ENCODE measurements around the gene RELT. TPM values are rescaled to one million over a fixed set of nuclear protein-coding genes. Genes with fewer than 3 reads are reported as not detected.
"Not testable (repeated sequence)": the region's sequence is repeated elsewhere in the genome, so short reads cannot be mapped to it uniquely, and the experiment has no call there.

RELT gene
- total and polyA plus RNA-seq, 2 of the 13 experiments (the other 11 are each of a cell fraction or from before 2014, with no cell fraction given): 2.5 to 4.7 TPM

DNA sequence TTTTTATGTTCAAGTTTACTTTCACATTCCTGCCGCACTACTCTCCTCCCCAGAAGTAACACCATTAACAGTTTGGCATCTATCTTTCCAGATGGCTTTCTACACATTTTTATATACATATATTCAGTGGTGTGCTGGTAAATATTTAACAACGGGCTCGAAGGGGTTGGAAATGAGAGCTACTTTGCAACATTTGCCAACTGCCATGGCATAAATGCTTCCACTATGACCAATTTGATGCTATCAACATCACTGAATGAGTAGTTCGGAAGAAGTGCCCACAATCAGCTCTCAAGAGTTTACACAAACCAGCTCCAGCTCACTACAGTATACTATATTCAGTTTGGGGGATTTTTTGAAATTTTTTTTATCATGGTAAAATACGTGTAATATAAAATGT, 55.2 kb downstream of the RELT start:
- Histone ChIP-seq H3K27ac (ENCODE audit: extremely low read length, insufficient read depth, low read length) (no peak overlapping the region), H3K4me2 (ENCODE audit: low read depth, low read length) (no peak overlapping the region), H3K4me1 (ENCODE audit: insufficient read depth, low read length) (no peaks in the 10 kb centered on the region), H3K4me3 (replicated peaks in 1 of 3; ENCODE audit: insufficient read depth in 1 of 3, low read depth in 2 of 3, low read length in 3 of 3) (no peak overlapping the region), H3K9ac (ENCODE audit: insufficient read depth, low read depth, low read length) (no peak overlapping the region), H3K79me2 (ENCODE audit: insufficient read depth, low read length) (no peaks in the 10 kb centered on the region), H3K9me3 (ENCODE audit: low read length) (no peaks in the 10 kb centered on the region), H3K36me3 (replicated peaks in 1 of 2; ENCODE audit: control insufficient read depth in 1 of 2, insufficient read depth in 2 of 2, low read length in 2 of 2) (peaks cover 0 to 10% of the 10 kb centered on the region in 2 experiments; a peak in 2 of 5 replicates), H4K20me1 (ENCODE audit: insufficient read depth, low read length) (no peaks in the 10 kb centered on the region; the same call in 1 of the 2 replicates), H2AFZ (ENCODE audit: low read length) (no peak overlapping the region), H3K27me3 (ENCODE audit: control insufficient read depth in 1 of 2, insufficient read depth in 2 of 2, low read length in 2 of 2) (no peaks in the 10 kb centered on the region)
- TF ChIP-seq PITX1 (CRISPR knock-in tag; IDR thresholded peaks at IDR 0.05): no peak
- no peak for TF ChIP-seq ZNF891 (CRISPR knock-in tag; IDR thresholded peaks at IDR 0.05)
- BruUV-seq (replicated peaks): no TSS peak
- POLR2A ChIA-PET: interaction anchor here (0.6 kb wide), 1 partner anchor 8 kb away, joined by 4 read pairs; no protein-coding TSS in a partner anchor
- intact Hi-C loops (cut with micrococcal nuclease; ENCODE audit: unreplicated experiment) (no loop called here), in situ Hi-C loops (cut with HindIII; ENCODE audit: extremely low pct_ligation_motif_present, low pct_unique_long_range_greater_than_20kb) (no loop called here)
- WGBS (ENCODE audit: low lambda C conversion rate): 94% methylated on average over 5 of the region's 5 CpGs
- no peak for FAIRE-seq
- CTCF ChIA-PET (ENCODE audit: low intra/inter-chr PET ratio, low total read pairs): no interaction called here
- DNase-seq (ENCODE audit: low spot score): no peak
- no peak for ATAC-seq

DNA sequence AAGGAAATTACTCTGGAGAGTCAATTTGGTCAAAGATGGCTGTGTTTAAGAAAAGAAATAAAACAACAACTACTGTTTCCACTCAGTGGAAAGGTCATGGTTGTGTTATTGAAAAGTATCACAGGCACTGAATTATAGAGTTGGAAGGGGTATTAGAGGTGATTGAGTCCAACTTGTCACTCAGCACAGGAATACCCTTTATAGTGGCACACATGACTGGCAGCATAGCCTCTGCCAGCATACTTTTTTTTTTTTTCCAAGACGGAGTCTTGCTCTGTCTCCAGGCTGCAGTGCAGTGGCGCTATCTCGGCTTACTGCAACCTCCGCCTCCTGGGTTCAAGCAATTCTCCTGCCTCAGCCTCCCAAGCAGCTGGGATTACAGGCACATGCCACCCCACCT, 60.7 kb downstream of the RELT start:
- H3K79me2 ChIP-seq (ENCODE audit: insufficient read depth, low read length); in situ Hi-C loops (cut with HindIII; ENCODE audit: extremely low pct_ligation_motif_present, low pct_unique_long_range_greater_than_20kb); FAIRE-seq; H3K9ac ChIP-seq (ENCODE audit: insufficient read depth, low read depth, low read length); DNase-seq (ENCODE audit: low spot score); ATAC-seq; H3K27me3 ChIP-seq (ENCODE audit: control insufficient read depth in 1 of 2, insufficient read depth in 2 of 2, low read length in 2 of 2); H3K27ac ChIP-seq (ENCODE audit: extremely low read length, insufficient read depth, low read length); BruUV-seq (replicated peaks); intact Hi-C loops (cut with micrococcal nuclease; ENCODE audit: unreplicated experiment); POLR2A ChIA-PET; CTCF ChIA-PET (ENCODE audit: low intra/inter-chr PET ratio, low total read pairs); H3K4me2 ChIP-seq (ENCODE audit: low read depth, low read length); H4K20me1 ChIP-seq (ENCODE audit: insufficient read depth, low read length); H3K36me3 ChIP-seq (replicated peaks in 1 of 2; ENCODE audit: control insufficient read depth in 1 of 2, insufficient read depth in 2 of 2, low read length in 2 of 2); H3K4me3 ChIP-seq (replicated peaks in 1 of 3; ENCODE audit: insufficient read depth in 1 of 3, low read depth in 2 of 3, low read length in 3 of 3); H2AFZ ChIP-seq (ENCODE audit: low read length); H3K9me3 ChIP-seq (ENCODE audit: low read length): not testable (repeated sequence)
- 97% methylated on average over 4 of the region's 4 CpGs for WGBS (ENCODE audit: low lambda C conversion rate)
- H3K4me1 ChIP-seq (ENCODE audit: insufficient read depth, low read length): peaks cover 19% of the 10 kb centered on the region
